Suppressor macrophage (primary cell): ENCODE results near the gene FASTK.
A peak's percentile ranks its signal among the peaks of the same experiment; 100 is the strongest.

ENCODE experiments used
- DNase-seq, 4 experiments: peaks; one replicate each; pipeline ENCODE4 v3.0.0-alpha.2; 2020 to 2022

The FASTK gene

DNA sequence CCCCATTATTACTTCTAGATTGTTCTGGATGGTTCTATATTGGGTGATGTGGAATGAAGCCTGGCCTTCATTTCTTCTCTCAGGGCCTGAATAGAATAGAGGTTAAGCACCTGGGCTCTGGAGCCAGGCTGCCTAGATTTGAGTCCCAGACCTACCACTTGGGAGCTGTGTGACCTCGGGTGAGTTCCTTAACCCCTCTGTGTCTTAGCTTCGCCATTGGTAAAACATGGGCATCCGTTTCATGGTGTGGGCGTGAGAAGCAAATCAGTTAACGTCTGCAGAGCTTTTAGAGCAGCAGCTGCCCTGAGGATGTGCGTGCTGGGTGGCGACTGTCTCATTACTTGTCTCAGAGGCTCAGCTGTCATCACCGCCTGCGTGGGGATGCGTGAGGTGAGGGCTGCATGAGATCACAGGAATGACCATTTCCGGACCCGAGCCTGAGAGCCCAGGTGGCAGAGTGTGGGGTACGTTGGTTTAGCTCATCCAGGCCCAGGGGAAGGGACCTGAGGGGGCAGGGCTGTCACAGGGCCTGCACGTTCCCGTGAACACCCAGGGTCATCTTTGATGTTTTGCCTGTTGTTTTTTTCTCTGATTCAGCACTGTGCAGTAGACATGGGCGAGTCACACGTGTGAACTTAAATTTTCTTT lies 15.3 kb upstream of the FASTK start:
- DNase-seq: no peak

DNA sequence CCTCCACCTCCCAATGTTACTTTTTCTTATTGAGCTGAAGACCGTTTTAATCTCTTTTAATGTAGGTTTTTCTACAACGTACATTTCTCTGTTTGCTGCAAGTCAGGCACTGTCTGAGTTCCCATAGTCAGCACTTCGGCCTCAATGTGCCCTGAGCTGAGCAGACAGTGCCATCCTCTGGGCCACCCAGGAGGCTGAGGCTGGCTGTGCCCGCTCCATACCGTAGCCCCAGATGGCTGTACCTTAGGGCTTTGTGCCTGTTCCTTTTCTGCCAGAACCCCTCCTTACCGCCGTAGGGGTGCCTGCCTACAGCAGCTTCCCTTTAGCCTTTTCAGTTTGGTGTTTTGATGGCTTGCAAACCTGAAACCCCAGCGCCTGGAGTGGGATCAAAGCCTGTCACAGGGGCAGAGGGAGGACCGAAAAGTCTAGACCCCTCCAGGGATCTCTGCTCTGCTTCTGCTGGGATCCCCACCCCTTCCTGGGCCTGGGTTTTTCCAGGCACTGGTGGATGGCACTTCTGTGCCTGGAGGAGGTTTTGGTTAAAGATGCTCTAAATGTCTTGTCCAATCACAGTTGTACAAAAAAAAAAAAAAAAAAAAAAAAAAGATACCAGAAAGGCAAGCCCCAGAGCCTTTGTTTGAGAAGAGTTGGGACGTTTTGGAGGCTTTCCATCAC lies 14.7 kb upstream of the FASTK start:
- no peak for DNase-seq

DNA sequence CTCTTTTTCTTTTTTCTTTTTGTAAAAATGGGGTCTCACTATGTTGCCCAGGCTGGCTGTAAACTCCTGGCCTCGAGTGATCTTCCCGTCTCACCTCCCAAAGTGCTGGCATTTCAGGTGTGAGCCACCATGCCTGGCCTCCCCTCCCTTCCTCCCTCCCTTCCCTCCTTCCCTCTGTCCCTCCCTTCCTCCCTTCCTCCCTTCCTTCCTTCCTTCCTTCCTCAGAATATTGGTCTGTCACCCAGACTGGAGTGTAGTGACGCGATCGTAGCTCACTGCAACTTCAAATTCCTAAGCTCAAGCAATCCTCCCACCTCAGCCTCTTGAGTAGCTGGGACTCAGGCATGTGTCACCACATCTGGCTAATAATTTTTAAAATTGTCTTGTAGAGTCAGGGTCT lies 14.1 kb upstream of the FASTK start:
- DNase-seq: no peak

DNA sequence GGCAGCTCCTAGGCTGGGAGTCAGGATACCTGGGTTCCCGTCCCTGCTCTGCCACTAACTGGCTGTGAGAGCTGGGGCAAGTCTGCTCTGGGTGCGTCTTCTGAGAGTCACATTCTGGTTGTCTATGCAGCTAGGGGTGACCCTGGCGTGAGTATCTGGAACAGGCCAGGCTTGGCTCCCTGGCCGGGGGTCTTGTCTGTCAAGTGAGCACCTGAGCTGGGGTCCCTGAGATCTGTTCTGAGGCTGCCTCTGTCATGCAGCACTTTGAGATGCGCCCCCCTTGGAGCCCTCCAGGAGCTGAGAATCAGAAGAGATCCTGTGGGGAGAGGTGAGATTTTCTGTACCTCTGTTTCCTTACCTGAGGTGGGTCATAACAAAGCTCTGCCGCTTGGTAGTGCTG lies 13.1 kb upstream of the FASTK start:
- DNase-seq: no peak

DNA sequence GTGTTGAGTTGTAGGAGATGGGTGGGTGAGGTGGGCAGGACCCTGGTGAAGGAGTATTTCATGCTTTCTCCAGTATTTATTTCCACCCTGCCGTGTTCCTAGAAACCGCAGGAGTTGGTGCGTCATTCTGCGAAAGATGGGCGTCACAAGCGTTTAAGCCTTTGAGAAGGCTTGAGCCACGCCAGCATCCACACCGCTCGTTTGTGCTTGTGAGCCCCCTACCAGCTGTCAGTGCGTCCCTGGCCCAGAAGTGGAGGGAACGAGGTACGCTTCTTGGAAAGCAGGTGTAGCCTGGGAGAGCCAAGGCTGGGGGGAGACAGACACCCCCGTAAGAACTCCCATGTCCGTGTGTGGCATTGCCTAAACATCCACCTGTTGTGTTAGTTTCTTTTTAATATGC lies 11.4 kb upstream of the FASTK start:
- no peak for DNase-seq

DNA sequence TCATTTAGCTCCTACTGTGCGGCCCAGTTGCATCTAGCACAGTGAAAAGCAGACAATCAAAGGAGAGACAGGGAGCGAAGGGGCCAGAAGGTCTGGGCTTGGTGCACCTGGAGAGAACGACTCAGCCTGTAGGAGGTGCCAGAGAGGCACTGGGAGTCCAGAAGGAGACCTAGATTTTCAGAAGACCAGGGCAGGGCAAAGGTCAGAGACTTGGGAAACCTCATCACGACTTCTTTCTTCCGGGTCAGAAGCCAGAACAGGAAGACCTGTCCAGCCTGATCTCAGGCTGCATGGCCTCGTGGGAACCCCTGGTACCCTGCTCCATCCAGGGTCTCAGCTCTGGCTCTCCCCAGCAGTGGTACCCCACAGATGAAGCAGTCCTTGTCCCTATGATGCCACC lies 10.8 kb upstream of the FASTK start:
- DNase-seq: peak; percentile 62 to 83 (median 79)

DNA sequence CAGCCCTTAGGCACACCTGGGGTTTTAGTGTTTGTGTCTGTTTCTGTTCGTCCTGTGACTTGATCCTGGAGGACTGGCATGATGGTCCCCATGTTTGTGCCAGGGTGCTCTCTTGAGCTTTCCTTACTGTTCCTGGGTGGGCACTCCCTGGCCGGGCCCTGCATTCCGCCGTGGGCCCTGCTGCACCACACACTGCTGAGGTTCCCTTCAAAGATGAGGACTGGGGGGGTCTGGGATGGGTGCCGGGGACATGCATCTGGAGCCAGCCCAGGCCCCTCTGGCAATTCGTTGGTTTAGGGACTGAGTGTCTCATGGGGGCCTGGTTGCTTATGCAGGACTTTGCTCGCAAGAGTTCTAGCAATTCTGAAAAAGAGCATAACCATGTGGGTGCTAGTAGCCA lies 10.4 kb upstream of the FASTK start:
- no peak for DNase-seq

DNA sequence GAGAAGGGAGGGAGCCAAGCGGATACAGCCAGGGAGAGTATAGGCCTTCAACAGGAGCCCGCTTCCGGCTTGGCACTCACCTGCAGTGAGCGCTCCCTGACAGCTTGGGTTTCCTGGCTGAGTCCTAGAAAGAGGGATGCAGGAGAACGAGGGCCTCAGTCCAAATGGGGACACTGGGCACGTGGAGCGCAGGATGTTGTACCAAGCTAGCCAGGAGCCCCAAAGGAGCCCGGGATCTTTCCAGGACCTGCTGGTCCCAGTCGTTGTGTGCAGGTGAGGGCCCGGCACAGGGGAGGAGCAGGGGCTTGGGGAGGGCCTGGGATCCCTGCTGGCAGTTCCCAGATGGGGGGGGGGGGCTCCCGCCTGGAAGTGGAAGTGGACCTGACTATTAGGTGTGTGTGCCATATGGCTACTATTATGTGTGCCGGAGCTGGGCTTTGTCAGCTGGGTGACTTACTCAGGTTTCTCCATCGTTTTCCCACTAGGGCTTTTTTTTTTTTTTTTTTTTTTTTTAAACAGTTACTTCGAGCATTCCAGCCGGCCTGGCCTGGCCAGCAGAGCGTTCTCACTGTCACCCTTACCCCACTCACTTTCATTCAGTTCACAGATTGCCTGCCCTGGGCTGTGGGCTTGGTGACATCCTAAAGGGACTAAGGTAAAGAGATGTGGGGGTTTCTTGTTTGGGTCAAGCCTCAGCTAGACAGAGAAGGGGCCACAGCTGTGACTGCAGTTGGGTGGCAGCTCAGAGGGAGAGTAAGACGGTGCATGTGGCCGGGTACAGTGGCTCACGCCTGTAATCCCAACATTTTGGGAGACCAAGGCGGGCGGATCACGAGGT lies 9.5 kb upstream of the FASTK start:
- DNase-seq: no peak

DNA sequence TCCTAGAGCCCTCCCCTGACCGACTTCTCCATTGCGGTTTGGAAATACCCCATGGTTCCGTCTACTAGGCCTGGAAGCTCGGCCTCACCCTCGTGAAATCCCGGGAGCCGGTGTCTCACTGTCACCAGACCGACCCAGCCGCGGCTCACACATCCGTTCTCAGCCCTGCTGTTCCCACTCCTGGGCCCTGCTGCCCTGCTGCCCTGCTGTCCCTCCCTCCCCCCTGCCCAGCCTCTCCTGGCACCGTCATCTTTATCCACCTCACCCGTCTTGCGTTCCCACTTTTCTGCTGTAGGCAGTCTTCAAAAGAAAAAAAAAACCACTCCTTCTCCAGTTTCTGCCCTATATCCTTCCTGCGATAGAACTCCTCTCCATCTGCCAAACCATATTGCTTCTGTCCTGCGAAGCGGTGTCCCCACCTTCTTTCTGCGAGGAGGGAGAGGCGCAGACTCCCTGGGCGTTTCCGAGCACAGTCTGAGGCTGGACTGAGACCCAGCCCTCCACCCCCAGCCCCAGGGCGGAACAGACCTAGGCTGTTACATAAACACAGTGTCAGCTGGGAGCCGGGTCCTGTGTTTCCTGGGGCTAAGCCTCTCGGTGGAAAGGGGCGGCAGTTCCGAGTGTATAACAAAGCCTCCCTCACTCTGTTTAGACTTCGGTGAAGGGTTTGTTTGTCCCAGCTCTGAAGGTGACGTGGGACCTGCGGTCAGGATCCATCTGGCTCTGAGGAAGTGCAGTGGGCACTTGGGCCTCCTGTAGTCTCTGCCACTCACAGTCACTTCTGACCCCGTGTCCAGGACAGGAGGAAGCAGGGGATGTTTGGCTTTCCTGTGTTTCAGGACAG lies 8.5 kb upstream of the FASTK start:
- DNase-seq: peak; percentile 97 to 99 (median 98)

DNA sequence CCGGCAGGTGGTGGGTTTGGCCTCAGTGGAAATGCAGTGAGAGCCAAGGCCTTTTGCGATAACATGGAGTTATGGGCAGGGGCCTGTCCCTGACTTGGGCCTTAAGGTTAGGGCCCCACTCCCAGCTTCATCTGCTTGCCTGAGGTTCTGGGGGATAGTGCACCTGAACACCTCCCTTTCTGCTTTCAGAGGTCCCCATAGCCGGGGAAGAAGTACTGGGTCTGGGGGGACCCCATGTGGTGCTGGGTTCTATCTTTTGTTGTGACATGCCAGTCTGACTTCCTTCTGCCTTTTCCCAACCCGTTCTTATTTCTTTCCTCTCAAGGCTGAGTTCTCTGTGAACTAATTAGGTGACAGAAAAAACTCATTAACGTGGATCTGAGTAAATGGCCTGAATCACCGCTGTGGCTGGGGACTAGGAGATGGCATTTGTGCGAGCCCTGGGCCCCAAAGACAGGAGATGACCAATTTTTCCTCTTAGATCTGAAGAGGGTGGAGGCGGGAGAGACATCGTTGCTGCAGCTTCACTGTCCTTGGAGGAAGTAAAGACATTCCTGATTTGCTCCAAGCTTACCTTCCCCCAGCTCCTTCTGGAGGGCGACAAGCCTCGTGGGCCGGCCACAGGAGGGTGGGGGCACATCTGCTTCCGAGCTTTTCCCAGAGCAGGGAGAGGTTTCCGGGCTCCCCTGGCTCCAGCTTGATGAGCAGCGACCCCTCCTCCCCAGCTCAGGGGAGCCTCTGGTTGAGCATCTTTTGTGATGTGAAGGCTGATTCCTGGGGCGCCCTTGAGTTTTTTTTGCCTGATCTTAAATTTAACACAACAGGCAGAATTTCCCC lies 7.6 kb upstream of the FASTK start:
- DNase-seq: no peak

DNA sequence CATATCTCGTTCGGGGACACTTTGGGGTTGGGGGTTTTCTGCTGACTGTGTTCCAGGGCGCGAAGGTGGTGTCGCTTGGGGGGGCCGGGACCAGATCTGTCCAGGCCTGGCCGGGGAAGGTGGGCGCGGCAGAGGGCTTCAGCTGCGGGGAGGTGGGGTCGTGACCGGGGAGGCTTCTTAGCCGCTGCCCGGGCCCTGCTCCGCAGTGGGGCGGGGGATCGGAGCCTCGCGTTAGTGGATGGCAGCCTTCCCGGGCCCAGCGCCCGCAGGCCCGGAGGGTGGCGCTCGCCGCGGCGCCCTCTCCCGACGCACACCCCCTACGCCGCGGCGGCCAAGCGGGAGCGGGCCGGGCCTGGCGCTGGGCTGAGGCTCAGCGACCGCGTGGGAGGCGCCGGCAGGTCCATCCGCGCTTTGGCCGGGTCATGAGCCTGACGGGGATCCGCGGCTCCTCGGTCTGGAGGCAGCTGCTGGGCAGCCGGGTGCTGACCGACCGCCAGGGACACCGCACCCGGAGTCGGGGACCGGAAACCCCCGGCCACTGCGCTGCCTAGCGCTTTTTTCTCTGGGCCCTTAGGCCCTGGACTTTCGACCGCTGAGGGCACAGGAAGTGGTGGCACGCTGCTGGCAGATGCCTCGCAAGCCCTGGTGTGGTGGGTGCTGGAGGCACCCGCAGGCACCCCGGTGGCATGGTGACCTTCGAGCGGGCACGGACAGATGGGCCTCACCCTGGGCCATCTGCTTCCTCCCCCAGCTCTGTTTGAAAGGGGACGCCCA lies 6.8 kb upstream of the FASTK start:
- peak; percentile 57 to 86 (median 78) for DNase-seq

DNA sequence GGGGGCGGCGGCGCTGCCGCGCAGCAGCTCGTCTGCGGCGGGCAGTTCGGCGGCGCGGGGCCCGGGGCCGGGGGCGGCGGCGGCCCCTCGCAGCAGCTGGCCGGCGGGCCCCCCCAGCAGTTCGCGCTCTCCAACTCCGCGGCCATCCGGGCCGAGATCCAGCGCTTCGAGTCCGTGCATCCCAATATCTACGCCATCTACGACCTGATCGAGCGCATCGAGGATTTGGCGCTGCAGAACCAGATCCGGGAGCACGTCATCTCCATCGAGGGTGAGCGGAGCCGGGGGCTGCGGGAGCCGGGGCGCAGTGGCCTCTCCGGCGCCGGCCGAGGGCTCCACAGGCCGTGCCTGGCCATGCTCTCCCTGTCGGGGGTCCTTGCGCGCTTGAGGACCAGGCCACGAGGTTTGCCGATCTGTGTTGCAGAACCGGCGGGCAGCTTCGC lies 6.2 kb upstream of the FASTK start:
- peak; percentile 33 to 48 (median 42) for DNase-seq

DNA sequence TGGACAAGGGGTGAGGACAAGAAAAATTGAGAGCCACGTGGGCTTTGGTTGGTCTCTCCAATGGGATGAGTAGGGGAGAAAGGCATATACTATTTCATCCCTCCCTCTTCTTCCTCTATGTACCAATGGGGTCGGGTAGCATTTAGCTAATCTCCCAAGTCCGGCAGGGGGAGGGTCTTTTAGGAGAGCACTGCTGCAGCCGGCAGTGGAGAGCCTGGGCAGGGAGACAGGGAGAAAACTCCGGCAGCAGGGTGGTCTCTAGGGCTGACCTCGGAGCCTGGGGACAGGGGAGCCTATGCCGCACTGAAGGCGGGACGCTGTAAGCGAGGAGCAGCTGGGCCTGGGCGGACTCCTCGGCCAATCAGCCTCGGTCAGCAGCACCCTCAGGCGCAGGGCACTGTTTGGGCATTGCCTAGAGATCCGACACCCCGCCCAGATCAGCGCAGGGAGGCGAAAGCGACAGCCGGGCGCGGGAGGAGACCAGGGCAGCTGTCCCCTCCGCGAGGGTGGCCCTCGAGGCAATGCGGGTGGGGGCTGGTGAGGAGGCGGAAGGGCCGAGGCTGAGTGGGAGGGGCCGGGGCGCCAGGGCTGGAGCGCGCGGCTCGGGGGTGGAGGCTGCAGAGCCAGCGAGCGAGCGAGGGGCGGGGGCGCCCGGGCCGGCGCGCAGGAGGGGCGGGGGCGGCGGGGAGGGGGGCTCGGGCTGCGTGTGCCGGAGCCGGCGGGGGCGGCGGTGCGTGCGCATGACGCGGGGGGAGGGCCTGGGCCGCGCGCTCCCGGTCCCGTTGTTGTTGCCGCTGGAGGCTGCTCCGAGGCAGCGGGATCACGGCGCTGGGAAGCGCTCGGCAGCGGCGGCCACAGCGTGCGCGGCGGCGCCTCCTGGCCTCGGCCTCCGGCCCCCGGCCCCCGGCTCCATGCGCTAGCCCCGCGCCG lies 5.3 kb upstream of the FASTK start, which contains the start of gene AGAP3:
TSS of gene AGAP3 (plus strand) at position 785 of the 930 bp plus-strand sequence. CDS start 267 bp downstream, outside the sequence.
- DNase-seq: peak; percentile 94 to 97 (median 96)

DNA sequence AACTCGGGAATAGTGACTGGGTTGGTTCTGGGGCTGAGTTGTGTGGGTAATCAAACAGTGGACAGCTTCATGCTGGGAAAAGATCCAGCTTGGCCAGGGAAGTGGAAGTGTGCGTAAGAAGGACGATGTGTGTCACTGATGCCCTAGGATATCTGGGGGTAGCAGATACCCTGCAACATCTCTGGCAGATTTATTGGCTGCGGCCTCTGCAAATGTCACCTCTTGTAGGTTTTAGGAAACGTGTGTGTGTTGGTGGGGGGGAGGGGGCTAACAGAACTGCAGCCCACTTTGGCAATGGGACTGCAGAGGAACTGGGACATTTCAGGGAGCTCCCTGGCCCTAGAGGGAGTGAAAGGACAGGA lies 4.7 kb upstream of the FASTK start:
- no peak for DNase-seq

DNA sequence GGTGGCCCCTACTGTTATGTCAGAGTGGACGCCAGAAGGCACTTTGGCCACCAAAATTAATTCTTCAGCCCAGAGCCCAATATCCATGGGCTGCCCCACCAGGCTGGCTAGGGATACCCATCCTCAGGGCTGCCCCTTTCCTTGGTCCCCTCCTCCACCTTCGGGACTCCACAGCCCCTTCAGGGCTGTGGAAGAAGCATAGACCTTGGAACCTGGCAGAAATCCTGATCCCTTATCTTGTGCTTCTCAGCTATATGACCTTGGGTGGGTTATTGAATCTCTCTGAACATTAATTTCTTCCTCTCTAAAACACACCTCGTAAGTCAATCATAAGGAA lies 3.2 kb upstream of the FASTK start:
- no peak for DNase-seq

DNA sequence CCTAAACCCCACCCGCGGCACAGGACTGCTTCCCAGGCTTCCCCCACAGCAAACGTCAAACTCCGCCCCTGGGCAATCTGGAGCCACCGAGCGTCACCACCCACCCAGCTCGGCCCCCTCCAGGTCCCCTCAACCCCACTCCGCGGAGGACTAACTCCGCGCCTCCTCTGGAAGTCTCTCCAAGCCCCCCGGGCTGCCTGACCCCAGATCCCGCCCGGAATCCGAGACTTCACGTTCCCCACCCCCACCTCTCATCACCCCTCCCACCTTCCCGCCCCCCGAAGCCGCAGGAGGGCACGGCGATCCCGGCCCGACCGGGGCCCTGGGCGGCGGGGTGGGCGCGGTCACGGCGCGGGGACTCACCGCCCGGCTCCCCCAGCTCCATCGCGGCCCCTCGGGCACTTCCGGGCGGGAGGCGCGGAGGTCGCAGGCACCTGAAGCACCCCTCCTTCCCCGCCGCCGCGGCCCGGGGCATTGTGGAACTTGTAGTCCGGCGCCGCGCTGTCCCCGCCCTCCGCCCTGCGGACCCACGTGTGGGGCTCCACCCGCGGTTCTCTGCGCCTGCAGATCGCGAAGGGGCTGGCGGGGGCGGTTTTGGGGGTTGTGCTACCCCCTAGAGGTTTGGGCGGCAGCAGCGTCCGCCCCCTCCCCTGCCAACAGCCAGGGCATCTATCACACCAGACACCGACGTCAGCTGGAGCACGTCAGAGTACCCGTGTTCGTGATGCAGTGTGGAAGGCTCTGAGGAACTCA lies 2.6 kb upstream of the FASTK start, which contains the start of gene TMUB1:
TSS of gene TMUB1 (minus strand) at position 423 of the 753 bp plus-strand sequence. CDS start 930 bp downstream, outside the sequence.
- DNase-seq: peak; percentile 78 to 92 (median 85)

DNA sequence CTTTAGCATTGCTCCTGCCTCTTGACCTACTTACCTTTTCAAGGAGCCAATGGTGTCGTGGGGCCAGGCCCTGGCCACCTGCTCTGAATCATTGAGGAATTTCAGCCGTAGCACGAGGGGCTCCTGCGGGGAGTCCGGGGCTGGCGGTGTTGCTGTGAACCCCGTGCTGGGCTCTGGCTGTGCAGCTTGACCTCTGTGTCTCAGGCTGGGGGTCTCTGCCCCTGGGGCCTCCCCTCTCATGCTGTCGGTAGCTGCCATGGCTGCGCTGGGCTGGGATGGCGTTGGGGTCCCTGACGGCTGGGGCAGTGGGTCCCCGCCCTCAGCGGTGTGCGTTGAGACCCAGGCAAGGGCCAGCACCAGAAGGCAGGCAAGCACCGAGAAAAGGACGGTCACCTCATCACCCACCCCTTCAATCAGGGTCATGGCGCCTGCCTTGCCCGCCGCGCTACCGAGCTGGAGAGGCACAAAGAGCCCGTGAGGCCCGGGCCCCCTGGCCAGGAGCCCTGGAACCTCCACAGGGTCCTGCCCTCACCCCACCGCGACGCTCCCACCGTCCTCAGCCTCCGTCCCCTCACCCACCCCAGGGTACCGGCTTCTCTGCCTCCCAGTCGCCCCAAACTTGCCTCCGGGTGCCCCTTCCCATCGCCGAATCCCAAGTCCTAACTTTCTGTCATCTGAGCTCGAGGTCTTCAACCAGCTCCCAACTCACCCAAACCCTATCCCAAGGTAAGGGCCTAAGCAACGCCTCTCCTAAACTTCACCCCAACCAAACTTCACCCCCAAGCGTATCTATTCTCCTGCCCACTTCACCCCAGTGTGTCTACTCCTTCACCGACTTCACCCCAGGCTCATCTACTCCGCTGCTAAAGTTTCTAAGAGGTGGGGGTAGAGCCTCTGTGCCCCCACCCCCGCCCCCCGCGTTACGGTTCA lies 1.8 kb upstream of the FASTK start:
- no peak for DNase-seq
